DMS 273 (cell line): ENCODE measurements around the gene BBS12.

Experiments
- DNase-seq: peaks from one replicate; lab custom pipeline; 2025; ENCODE audit not compliant: unreplicated experiment; lab: John Stamatoyannopoulos, UW

The BBS12 gene

GRCh38 chr4:122732329-122733026 lies at the start of gene BBS12:
Gene BBS12 (plus strand): TSS chr4:122732704. CDS start chr4:122741893, 9,189 bp downstream.
- peak; percentile 99 for DNase-seq

- no peak for DNase-seq
These were observed 45.8 kb upstream of the BBS12 start for GRCh38 chr4:122686691-122687090.

- DNase-seq, result no peak
These were observed 44.9 kb upstream of the BBS12 start for GRCh38 chr4:122687531-122688061.

- DNase-seq, result no peak
These were observed 43.9 kb upstream of the BBS12 start for GRCh38 chr4:122688529-122689140.

GRCh38 chr4:122689972-122690371 lies 42.5 kb upstream of the BBS12 start:
- no peak for DNase-seq

- DNase-seq, result no peak
These were observed 40.5 kb upstream of the BBS12 start for GRCh38 chr4:122691988-122692387.

GRCh38 chr4:122692641-122693520 lies 39.6 kb upstream of the BBS12 start:
- no peak for DNase-seq

- DNase-seq, result no peak
These were observed 37.3 kb upstream of the BBS12 start for GRCh38 chr4:122695226-122695625.

GRCh38 chr4:122700178-122700725 lies 32.3 kb upstream of the BBS12 start:
- peak; percentile 1 for DNase-seq

- DNase-seq, result no peak
These were observed 31.4 kb upstream of the BBS12 start for GRCh38 chr4:122701061-122701460.

GRCh38 chr4:122701965-122702364 lies 30.5 kb upstream of the BBS12 start:
- no peak for DNase-seq

GRCh38 chr4:122702939-122703338 lies 29.6 kb upstream of the BBS12 start:
- no peak for DNase-seq

GRCh38 chr4:122703868-122704267 lies 28.6 kb upstream of the BBS12 start:
- DNase-seq, result no peak

- no peak for DNase-seq
These were observed 27.5 kb upstream of the BBS12 start for GRCh38 chr4:122705009-122705408.

GRCh38 chr4:122705547-122706117 lies 26.9 kb upstream of the BBS12 start:
- no peak for DNase-seq

GRCh38 chr4:122706511-122706910 lies 26.0 kb upstream of the BBS12 start:
- no peak for DNase-seq

- DNase-seq, result no peak
These were observed 25.0 kb upstream of the BBS12 start for GRCh38 chr4:122707497-122707896.

GRCh38 chr4:122709236-122709635 lies 23.3 kb upstream of the BBS12 start:
- no peak for DNase-seq

- DNase-seq, result no peak
These were observed 21.8 kb upstream of the BBS12 start for GRCh38 chr4:122710434-122711308.

GRCh38 chr4:122711919-122712318 lies 20.6 kb upstream of the BBS12 start:
- DNase-seq, result no peak
